ENCODE data around the gene KCND3.

KCND3 gene

DNA sequence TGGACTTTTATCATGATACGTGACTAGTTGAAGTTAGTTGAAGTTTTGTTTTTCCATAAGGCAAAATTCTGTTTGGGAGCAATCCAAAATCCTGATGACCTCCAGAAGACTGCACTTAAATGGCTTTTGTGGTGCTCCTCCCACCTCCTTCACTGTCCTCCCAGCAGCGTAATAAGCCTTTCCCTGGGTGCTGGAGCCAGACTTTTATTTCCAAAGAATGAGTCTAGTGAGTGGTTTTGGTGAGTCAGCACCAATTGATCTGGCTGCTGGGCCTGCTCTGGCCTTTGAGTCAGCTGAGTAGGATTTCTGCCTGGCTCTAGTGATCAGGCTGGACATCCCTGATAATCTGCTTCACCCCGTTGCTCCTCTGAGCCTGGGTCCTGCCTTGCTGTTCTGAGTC is 21.7 kb upstream of the KCND3 start:
- no peak for TF ChIP-seq POLR2A (IDR thresholded peaks at IDR 0.05; ENCODE audit: extremely low read depth, insufficient read length)
- TF ChIP-seq, protein P1, sequence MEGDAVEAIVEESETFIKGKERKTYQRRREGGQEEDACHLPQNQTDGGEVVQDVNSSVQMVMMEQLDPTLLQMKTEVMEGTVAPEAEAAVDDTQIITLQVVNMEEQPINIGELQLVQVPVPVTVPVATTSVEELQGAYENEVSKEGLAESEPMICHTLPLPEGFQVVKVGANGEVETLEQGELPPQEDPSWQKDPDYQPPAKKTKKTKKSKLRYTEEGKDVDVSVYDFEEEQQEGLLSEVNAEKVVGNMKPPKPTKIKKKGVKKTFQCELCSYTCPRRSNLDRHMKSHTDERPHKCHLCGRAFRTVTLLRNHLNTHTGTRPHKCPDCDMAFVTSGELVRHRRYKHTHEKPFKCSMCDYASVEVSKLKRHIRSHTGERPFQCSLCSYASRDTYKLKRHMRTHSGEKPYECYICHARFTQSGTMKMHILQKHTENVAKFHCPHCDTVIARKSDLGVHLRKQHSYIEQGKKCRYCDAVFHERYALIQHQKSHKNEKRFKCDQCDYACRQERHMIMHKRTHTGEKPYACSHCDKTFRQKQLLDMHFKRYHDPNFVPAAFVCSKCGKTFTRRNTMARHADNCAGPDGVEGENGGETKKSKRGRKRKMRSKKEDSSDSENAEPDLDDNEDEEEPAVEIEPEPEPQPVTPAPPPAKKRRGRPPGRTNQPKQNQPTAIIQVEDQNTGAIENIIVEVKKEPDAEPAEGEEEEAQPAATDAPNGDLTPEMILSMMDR (IDR thresholded peaks at IDR 0.05; ENCODE audit: low read depth, low read length) = no peak
- TF ChIP-seq MAX (IDR thresholded peaks at IDR 0.05; ENCODE audit: low read depth, low read length) = no peak
- TF ChIP-seq MYC (IDR thresholded peaks at IDR 0.05; ENCODE audit: low read depth, low read length) = no peak
- DNase-seq (ENCODE audit: low read depth) = no peak
- no peak overlapping the region for H3K4me3 ChIP-seq (ENCODE audit: low read depth, low read length)

DNA sequence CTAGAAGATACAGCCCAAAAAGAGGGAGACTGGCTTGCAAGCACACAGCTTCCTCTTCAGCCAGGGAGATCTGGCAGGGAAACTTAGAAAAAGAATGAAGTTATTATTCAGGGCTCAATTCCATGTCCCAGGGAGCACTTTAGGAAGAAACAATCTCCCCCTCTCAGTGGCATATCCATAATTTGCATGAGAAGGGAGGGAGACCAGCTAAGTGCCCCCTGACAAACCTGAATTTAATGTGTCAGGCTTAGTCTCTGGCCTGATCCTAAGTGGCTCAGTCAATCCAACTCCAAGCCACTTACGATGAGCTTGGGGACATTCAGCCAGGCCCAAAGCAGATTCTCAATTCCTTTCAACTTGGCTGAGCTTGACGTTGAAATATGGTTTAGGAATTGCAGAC is 17.7 kb upstream of the KCND3 start:
- no peak for TF ChIP-seq MYC (IDR thresholded peaks at IDR 0.05; ENCODE audit: low read depth, low read length)
- TF ChIP-seq MAX (IDR thresholded peaks at IDR 0.05; ENCODE audit: low read depth, low read length) = no peak
- TF ChIP-seq, protein P1 (IDR thresholded peaks at IDR 0.05; ENCODE audit: low read depth, low read length) = no peak
- TF ChIP-seq POLR2A (IDR thresholded peaks at IDR 0.05; ENCODE audit: extremely low read depth, insufficient read length) = no peak
- no peak overlapping the region for H3K4me3 ChIP-seq (ENCODE audit: low read depth, low read length)
- DNase-seq (ENCODE audit: low read depth) = no peak

DNA sequence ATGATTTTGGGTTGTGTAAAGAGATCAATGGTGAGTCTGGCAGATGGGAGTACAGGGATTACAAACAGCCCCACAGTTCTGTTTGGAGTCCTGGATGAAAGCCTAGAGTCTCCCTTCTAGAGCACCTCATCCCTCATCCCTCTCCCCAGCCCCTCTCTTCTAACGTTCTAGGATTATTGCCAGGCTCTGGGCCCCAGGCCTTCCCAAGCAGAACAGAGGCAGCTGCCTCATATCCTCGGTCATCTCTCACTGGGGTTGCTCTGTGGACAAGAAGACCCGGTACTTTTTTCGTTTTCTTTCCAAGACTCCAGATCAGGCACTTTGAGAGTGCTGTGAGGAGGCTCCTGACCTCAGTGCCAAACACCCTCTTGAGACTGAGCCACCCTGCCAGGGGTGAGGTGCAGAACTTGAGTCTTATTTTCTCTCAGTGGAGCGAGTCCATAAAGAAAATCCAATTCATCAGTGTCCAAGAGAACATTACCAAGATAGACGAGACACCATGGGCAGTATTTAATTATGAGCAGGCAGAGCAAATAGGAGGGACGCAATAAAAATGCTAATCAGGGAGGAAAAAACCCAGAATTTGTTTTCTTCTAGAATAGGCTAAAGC is 17.1 kb upstream of the KCND3 start:
- no peak overlapping the region for H3K4me3 ChIP-seq (ENCODE audit: low read depth, low read length)
- TF ChIP-seq MAX (IDR thresholded peaks at IDR 0.05; ENCODE audit: low read depth, low read length) (no peak), MYC (IDR thresholded peaks at IDR 0.05; ENCODE audit: low read depth, low read length) (no peak), POLR2A (IDR thresholded peaks at IDR 0.05; ENCODE audit: extremely low read depth, insufficient read length) (no peak)
- TF ChIP-seq, protein P1 (IDR thresholded peaks at IDR 0.05; ENCODE audit: low read depth, low read length) = no peak
- no peak for DNase-seq (ENCODE audit: low read depth)

GRCh38 chr1:112004076-112004475 is 14.6 kb upstream of the KCND3 start:
- DNase-seq (ENCODE audit: low read depth) = no peak
- H3K4me3 ChIP-seq (ENCODE audit: low read depth, low read length) = no peak overlapping the region
- TF ChIP-seq POLR2A (IDR thresholded peaks at IDR 0.05; ENCODE audit: extremely low read depth, insufficient read length) = no peak
- TF ChIP-seq MYC (IDR thresholded peaks at IDR 0.05; ENCODE audit: low read depth, low read length) = no peak
- no peak for TF ChIP-seq MAX (IDR thresholded peaks at IDR 0.05; ENCODE audit: low read depth, low read length)
- TF ChIP-seq, protein P1 (IDR thresholded peaks at IDR 0.05; ENCODE audit: low read depth, low read length) = no peak

GRCh38 chr1:112002514-112002913 is 13.0 kb upstream of the KCND3 start:
- TF ChIP-seq MAX (IDR thresholded peaks at IDR 0.05; ENCODE audit: low read depth, low read length) (no peak), POLR2A (IDR thresholded peaks at IDR 0.05; ENCODE audit: extremely low read depth, insufficient read length) (no peak), MYC (IDR thresholded peaks at IDR 0.05; ENCODE audit: low read depth, low read length) (no peak)
- TF ChIP-seq, protein P1 (IDR thresholded peaks at IDR 0.05; ENCODE audit: low read depth, low read length) = no peak
- no peak for DNase-seq (ENCODE audit: low read depth)
- H3K4me3 ChIP-seq (ENCODE audit: low read depth, low read length) = no peak overlapping the region

Data from NB4 (cell line).